Natural killer cell (primary cell): ENCODE results near the gene ZNF460. TPM values are rescaled to one million over a fixed set of nuclear protein-coding genes. Genes with fewer than 3 reads are reported as not detected.

Source experiments
- ATAC-seq, 3 donors: fragments of 150-1000 bp in 2 of 3; fragments of 200-7000 bp in 1 of 3; cut with Tn5 transposase; 1 replicate in 1 of 3; 2 replicates in 2 of 3; pipeline ENCODE4 v1.10.0; 2021; ENCODE audit warnings: mild to moderate bottlenecking in 2 of 3, moderate library complexity in 2 of 3
- DNase-seq, 2 donors: peaks; one replicate each; pipeline versions ENCODE4 v3.0.0 to v3.0.0-alpha.2; 2013 to 2021; ENCODE audit warnings: mixed read lengths in 1 of 2
- H3K27ac ChIP-seq: one replicate; pipeline ENCODE4 v1.5.1; 2013; ENCODE audit warnings: mild to moderate bottlenecking, low read length
- H3K27me3 ChIP-seq: one replicate; pipeline ENCODE4 v1.6.1; 2013; ENCODE audit warnings: low read length; ENCODE audit not compliant: control insufficient read depth, insufficient read depth
- H3K36me3 ChIP-seq: one replicate; pipeline ENCODE4 v1.6.1; 2013; ENCODE audit warnings: low read length; ENCODE audit not compliant: control insufficient read depth, insufficient read depth
- H3K4me1 ChIP-seq: one replicate; pipeline ENCODE4 v1.6.1; 2013; ENCODE audit warnings: low read length; ENCODE audit not compliant: control insufficient read depth, insufficient read depth
- H3K4me3 ChIP-seq: one replicate; pipeline ENCODE4 v1.5.1; 2013; ENCODE audit warnings: low read length
- H3K9me3 ChIP-seq: one replicate; pipeline ENCODE4 v1.6.1; 2013; ENCODE audit warnings: low read length; ENCODE audit not compliant: control insufficient read depth, insufficient read depth
- H3K27ac Mint-ChIP-seq, 2 donors: one replicate each; pipeline ENCODE4 v1.8.0; 2022; ENCODE audit warnings: mild to moderate bottlenecking in 2 of 2, mixed read lengths in 2 of 2, moderate library complexity in 1 of 2
- H3K27me3 Mint-ChIP-seq, 2 donors: one replicate each; pipeline ENCODE4 v1.8.0; 2022; ENCODE audit warnings: low read depth in 2 of 2, mixed read lengths in 2 of 2
- H3K36me3 Mint-ChIP-seq: one replicate; pipeline ENCODE4 v1.8.0; 2022; ENCODE audit warnings: mixed read lengths
- H3K4me1 Mint-ChIP-seq, 2 donors: one replicate each; pipeline ENCODE4 v1.8.0; 2022; ENCODE audit warnings: mixed read lengths in 2 of 2
- H3K4me3 Mint-ChIP-seq: one replicate; pipeline ENCODE4 v1.8.0; 2022; ENCODE audit warnings: mild to moderate bottlenecking, moderate library complexity, mixed read lengths
- H3K9me3 Mint-ChIP-seq, 2 donors: one replicate each; pipeline ENCODE4 v1.8.0; 2022; ENCODE audit warnings: mixed read lengths in 2 of 2
- WGBS: methylation state at CpG from one replicate; pipeline ENCODE4 v1.1.7; 2013; ENCODE audit warnings: missing lambda C conversion rate; ENCODE audit not compliant: insufficient coverage; 5-methylcytosine and 5-hydroxymethylcytosine counted together
- intact Hi-C: fragments of 100-400 bp; cut with micrococcal nuclease; formaldehyde crosslinking; loops from one replicate; pipeline ENCODE4 v1.14.2; 2022
- total RNA-seq, 4 donors: library from RNA; stranded (reverse); fragments of 120-200 nt in 1 of 4; gene quantifications; one replicate each; pipeline versions ENCODE4 v1.2.3 to v1.2.4, GENCODE V29; 2013 to 2022
- TF ChIP-seq, protein P1 (sequence below): fragments of 200-600 bp; IDR thresholded peaks from one replicate; pipeline ENCODE4 v1.8.0; 2022; ENCODE audit warnings: antibody characterized with exemption

Gene ZNF460
- total RNA-seq, 3 donors from 2014 or later (not counting 1 experiment from before 2014, with no cell fraction given), result 67.8 to 74.1 (median 69.7) TPM

DNA sequence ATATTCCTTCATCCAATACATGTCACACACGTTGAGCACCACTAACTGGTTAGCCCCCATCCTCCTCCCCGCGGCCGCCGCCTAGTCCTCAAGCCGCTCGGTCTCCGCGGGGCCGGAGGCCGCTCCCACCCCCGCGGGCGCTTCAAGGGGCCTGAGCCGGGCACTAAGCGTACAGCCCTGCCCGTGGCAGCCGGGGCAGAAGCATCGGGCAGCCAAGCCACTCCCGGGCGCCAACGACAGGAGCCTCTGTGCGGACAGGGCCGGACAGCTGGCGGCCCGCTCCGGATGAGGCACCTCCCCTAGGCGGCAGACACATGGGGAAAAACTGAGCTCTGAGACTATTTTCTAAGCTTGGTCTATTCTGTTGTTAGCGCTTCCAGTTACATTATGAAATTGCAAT lies 37.2 kb downstream of the ZNF460 start:
- Histone ChIP-seq H3K27me3 (peaks cover 17% of the 10 kb centered on the region), H3K4me1 (peaks cover 24% of the 10 kb centered on the region), H3K4me3 (no peak overlapping the region), H3K36me3 (no peaks in the 10 kb centered on the region), H3K27ac (no peak overlapping the region), H3K9me3 (no peaks in the 10 kb centered on the region)
- Mint-ChIP-seq H3K4me3 (no peak overlapping the region), H3K36me3 (peaks cover 15% of the 10 kb centered on the region), H3K27me3 (peaks cover 46 to 56% of the 10 kb centered on the region in 2 donors), H3K27ac (no peak overlapping the region), H3K4me1 (peaks cover 27 to 30% of the 10 kb centered on the region in 2 donors), H3K9me3 (peaks cover 0 to 2% of the 10 kb centered on the region in 2 donors)
- WGBS, result 21% methylated on average over 28 of the region's 29 CpGs
- DNase-seq, result no peak
- ATAC-seq, result no peak
- TF ChIP-seq, protein P1, sequence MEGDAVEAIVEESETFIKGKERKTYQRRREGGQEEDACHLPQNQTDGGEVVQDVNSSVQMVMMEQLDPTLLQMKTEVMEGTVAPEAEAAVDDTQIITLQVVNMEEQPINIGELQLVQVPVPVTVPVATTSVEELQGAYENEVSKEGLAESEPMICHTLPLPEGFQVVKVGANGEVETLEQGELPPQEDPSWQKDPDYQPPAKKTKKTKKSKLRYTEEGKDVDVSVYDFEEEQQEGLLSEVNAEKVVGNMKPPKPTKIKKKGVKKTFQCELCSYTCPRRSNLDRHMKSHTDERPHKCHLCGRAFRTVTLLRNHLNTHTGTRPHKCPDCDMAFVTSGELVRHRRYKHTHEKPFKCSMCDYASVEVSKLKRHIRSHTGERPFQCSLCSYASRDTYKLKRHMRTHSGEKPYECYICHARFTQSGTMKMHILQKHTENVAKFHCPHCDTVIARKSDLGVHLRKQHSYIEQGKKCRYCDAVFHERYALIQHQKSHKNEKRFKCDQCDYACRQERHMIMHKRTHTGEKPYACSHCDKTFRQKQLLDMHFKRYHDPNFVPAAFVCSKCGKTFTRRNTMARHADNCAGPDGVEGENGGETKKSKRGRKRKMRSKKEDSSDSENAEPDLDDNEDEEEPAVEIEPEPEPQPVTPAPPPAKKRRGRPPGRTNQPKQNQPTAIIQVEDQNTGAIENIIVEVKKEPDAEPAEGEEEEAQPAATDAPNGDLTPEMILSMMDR, result no peak
- intact Hi-C loops, result no loop called here

DNA sequence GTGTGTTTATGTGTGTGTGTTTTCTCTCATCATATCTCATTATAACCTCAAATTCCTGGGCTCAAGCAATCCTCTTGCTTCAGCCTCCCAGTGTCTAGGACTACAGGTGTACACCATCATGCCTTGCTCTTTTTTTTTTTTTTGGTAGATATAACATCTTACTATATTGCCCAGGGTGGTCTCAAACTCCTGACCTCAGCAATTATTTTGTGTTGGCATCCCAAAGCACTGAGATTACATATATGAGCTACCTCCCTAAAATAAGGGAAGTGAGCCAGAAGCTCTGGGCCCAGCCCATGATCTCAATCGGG lies 39.5 kb downstream of the ZNF460 start:
- intact Hi-C loops, result loop anchor here (1.0 to 2.0 kb wide), 3 partner anchors 31 to 80 kb away; partner anchors contain the start of genes ZNF304, ZNF460 and ZNF805
- peak overlapping the region; percentile 94 for H3K4me3 Mint-ChIP-seq
- DNase-seq, result no peak
- Histone ChIP-seq H3K27ac (peak overlapping the region; percentile 94), H3K27me3 (peaks cover 13% of the 10 kb centered on the region), H3K9me3 (no peaks in the 10 kb centered on the region), H3K4me1 (peaks cover 24% of the 10 kb centered on the region), H3K4me3 (peak overlapping the region; percentile 81), H3K36me3 (peaks cover 10% of the 10 kb centered on the region)
- H3K36me3 Mint-ChIP-seq, result peaks cover 22% of the 10 kb centered on the region
- ATAC-seq, result no peak
- H3K27me3 Mint-ChIP-seq, result peaks cover 32% of the 10 kb centered on the region in 2 donors
- peak overlapping the region; percentile 95 to 99 for H3K27ac Mint-ChIP-seq
- TF ChIP-seq, protein P1, result no peak
- H3K4me1 Mint-ChIP-seq, result peaks cover 27 to 35% of the 10 kb centered on the region in 2 donors
- peaks cover 0 to 2% of the 10 kb centered on the region in 2 donors for H3K9me3 Mint-ChIP-seq
- 0% methylated on average over 1 of the region's 1 CpG for WGBS

DNA sequence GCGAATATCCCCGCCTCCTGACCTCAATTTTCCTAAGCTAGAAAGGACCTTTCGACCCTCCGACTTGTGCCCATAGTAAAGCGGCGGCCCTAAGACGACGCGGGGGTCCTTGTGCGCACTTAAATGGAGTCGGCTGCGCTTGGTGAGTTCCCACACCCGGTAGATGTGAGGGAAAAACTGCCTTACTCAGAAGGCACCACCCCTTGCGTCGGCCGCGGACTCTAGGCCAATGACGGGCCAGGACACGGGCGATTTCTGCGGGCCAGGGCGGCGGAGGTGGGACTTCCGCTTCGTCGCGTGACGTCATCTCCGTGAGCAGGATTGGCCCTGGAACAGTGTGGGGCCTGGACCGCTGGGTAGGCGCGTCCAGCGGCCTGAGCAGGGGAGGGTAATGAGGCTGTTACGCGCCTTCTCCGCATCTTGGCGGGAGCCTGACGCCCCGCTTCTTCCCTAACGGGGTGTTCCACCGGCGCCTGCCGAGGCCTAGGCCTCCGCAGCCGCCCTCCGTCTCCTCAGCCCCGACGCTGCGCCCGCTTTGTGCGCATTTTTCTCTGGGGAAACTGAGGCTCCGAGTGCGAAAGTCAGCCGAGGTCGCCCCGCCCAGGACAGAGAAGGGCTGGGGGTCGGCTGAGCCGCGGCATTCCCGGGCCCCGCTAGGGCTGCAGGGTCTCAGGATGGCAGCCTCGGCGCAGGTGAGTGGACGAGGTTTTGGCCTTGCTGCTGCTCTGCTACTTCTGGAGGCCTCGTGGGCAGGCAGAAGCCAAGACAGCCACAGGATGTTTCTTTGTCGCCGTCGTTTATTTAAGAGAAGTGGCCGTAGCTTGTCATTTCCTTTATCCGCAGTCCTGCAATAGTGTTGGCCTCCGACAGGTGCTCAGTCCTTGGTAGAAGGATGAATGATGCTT lies 40.1 kb downstream of the ZNF460 start, which contains the start of gene ZNF543:
TSS of gene ZNF543 (plus strand) at position 293 of the 905 bp plus-strand sequence. CDS start at position 675, 382 bp downstream.
- Mint-ChIP-seq H3K27ac (peak within 1 kb of the TSS; percentile 95 to 99), H3K9me3 (peaks cover 0 to 2% of the 10 kb centered on the region in 2 donors), H3K36me3 (peaks cover 23% of the 10 kb centered on the region), H3K4me1 (peaks cover 27 to 35% of the 10 kb centered on the region in 2 donors), H3K4me3 (peak within 1 kb of the TSS; percentile 94), H3K27me3 (peaks cover 26% of the 10 kb centered on the region in 2 donors)
- Histone ChIP-seq H3K36me3 (peaks cover 16% of the 10 kb centered on the region), H3K4me3 (peak within 1 kb of the TSS; percentile 81), H3K9me3 (peaks cover 2% of the 10 kb centered on the region), H3K27me3 (peaks cover 13% of the 10 kb centered on the region), H3K27ac (peak within 1 kb of the TSS; percentile 94), H3K4me1 (peaks cover 24% of the 10 kb centered on the region)
- intact Hi-C loops, result loop anchor here (1.0 to 2.0 kb wide), 3 partner anchors 31 to 80 kb away; partner anchors contain the start of genes ZNF304, ZNF460 and ZNF805
- WGBS, result 1% methylated on average over 71 of the region's 71 CpGs
- TF ChIP-seq, protein P1, result no peak
- DNase-seq (peak; percentile 94 to 96), ATAC-seq (peak; percentile 95 to 99 (median 98))
